GM18951 (cell line): ENCODE results near the gene CDK14.
"Not testable (repeated sequence)": the region's sequence is repeated elsewhere in the genome, so short reads cannot be mapped to it uniquely, and the experiment has no call there.

Source experiments
- POLR2A ChIP-seq: IDR thresholded peaks from 4 replicates; pipeline ENCODE4 v1.6.1; 2011; ENCODE audit warnings: mild to moderate bottlenecking; ENCODE audit not compliant: insufficient read length, insufficient read depth; ENCODE audit errors: extremely low read depth
- in situ Hi-C: fragments of 300-500 bp; cut with MboI; formaldehyde crosslinking; loops from one replicate; pipeline ENCODE4 v1.12.0; 2022; ENCODE audit warnings: low sequenced_read_pairs, mixed read lengths, inconsistent platforms; ENCODE audit not compliant: unreplicated experiment

The CDK14 gene

DNA sequence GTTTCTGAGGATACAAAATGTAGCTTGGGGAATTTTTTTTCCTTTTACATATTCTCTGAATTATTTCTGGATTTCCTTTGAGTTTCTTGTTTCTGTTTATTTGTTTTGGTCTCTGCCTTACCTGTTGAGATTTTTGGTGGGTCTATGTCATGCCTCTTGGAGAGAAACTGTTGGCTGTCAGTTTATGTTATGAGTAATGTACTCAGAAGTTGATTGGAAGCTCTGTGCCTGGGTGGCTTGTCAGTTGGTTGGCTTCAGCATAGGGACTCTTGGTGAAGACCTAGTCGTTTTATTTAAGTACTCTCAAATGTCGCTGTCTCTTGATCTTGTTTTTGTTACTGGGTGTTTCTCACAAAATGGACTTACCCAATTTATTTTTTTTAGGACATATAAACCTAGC lies 132.4 kb downstream of the CDK14 start:
- TF ChIP-seq POLR2A: no peak
- in situ Hi-C loops: no loop called here

DNA sequence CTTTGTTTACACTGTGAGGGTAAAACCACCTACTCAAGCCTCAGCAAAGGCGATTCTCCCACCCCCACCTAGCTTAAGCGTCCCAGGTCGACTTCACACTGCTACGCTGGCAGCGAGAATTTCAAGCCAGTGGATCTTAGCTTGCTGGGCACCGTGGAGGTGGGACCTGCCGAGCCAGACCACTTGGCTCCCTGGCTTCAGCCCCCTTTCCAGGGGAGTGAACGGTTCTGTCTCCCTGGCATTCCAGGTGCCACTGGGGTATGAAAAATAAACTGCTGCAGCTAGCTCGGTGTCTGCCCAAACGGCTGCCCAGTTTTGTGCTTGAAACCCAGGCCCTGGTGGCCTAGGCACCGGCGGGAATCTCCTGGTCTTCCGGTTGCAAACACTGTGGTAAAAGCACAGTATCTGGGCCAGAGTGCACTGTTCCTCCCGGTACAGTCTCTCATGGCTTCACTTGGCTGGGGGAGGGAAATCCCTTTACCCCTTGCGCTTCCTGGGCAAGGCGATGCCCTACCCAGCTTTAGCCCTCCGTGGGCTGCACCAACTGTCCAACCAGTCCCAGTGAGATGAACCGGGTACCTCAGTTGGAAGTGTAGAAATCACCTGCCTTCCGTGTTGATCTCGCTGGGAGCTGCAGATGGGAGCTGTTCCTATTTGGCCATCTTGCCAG lies 139.6 kb downstream of the CDK14 start:
- in situ Hi-C loops: not testable (repeated sequence)

DNA sequence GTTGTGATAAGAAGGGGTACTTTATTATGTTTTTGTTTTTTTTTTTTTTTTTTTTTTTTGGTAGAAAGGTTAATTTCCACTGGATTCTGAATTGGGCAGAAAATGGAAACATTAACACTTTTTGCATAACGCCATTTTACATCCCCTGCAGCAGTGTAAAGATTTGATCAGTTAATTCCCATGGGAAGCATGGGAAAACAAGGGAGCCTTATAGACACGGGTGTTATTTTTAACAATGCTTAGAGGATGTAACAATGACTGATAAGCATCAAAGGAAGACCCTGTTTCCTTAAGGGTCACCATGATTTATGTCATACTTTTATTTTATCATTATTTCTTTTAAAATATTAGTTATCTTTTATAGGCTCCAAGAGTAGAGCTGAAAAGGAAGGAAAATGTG lies 140.2 kb downstream of the CDK14 start:
- in situ Hi-C loops: no loop called here
- TF ChIP-seq POLR2A: no peak

DNA sequence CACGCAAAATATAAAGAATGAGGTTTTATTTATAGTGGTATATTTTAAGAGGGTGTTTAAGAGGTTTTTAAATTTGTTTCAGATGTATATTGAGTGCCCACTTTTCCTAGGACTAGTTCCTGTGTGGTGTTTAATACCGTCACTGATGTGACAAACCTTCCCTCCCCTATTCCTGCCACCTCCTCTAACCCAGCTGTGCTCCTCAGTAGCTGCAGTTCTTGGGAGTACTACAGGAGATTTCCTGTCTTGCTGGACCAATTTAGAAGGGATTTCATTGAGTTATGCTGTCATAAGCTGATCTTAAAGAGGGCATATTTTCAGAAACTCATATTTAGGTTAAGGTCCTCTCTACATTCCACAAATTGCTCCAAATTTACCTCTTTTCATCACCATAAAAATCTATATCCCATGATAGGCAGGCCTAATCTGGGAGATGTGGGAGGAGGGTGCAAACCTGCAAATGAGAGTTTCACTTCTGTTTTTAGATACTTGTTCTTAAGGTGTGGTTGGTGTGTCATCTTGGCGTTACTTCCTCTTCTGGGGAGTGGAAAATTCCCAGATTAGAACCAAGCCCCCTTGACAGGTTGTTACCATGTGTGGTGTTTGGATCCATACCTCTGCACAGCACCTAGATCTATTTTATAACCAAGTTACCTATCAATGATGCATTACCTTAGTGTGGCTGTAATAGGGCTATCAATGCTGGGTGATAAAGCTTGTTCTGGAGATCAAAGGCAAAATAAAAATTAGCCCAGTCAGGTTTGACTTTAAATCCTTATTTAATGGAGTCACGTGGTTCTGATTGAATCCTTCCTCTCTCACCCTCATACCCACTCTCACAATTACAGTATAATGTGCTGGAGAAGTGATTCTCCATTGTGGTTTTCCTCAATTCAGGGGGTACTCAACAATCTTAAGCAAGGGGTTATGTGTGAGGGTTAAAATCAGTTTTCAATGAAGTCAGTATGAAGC lies 141.1 kb downstream of the CDK14 start:
- TF ChIP-seq POLR2A: no peak
- in situ Hi-C loops: no loop called here

DNA sequence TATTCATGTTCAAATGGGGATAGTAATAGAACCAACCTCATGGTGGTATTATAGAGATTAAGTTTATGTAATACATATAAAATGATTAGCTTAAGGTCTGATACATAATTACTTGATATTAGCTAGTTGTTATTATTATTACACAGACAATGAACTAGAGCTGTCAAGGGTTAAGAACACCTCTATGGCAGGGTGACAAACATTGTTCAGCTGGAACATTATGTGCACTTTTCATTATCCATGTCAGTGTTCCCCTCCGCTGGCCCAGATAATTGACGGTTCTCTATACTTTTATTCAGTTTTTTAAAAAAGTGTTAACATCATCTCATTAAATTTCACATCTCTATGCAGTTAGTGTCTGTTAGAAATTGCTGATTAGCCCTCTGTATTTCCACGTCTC lies 142.1 kb downstream of the CDK14 start:
- TF ChIP-seq POLR2A: no peak
- in situ Hi-C loops: no loop called here

DNA sequence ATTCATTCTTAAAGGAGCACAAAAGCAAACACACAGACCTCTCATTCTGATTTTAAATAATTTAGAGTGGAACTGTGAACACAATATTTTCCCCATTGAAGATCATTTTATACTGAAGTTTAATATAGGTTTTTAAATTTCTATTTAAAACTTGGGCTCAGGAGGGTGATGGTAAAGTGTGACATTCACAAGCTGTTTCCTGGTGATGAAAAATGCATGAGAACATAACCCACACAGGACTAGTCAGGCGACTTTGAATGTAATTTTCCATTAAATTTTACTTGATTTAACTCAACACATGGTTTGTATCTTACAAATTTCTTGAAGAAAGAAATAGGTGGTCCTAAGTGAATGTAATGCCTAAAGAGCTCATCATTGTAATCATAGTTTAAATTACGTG lies 143.6 kb downstream of the CDK14 start:
- in situ Hi-C loops: no loop called here
- TF ChIP-seq POLR2A: no peak

DNA sequence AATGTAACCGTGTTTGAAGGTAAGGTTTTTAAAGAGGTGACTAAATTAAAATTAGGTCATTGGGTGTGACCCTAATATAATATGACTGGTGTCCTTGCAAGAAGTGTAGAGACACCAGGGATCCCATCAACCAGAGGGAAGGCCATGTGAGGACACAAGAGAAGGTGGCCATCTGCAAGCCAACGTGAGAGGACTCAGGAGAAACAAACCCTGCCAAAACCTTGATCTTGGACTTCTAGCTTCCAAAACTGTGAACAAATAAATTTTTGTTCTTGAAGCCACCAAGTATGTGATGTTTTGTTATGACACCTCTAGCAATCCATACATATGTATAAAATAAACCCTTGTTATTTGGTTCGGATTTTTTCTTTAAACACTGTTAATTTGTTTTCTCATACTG lies 144.3 kb downstream of the CDK14 start:
- in situ Hi-C loops: no loop called here
- TF ChIP-seq POLR2A: no peak

DNA sequence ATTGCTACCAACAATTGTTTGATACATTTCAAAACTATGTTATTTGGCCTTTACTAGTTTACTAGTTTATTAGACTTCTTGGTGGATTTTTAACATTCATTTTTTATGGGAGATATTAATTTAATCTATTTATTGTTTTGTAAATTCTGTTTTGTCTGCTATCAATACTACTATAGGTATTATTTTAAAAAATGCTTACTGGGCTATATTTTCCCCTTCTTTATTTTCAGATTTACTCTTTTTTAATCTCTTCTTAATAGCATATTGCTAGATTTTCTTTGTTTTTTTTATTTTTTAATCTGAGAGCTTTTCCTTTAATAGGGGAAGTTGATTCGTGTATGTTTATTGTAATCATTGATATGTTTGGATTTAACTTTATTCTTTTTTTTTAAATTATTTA lies 147.5 kb downstream of the CDK14 start:
- TF ChIP-seq POLR2A: no peak

DNA sequence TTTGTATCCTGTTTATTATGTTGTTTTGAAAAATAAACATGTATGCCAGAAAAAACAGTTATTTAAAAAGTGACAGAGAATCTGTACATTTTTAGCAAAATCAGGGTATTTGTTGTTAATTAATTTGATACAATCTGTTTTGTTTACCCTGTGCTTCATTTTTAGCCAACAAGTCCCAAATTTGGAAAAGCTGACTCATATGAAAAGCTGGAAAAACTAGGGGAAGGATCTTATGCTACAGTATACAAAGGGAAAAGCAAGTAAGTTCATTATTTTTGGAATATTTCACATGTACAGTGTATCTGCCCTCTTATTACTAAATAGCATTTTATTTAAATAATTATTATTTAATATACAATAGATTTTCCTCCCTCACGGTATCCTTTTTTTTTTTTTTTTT lies 151.4 kb downstream of the CDK14 start:
- no peak for TF ChIP-seq POLR2A
- in situ Hi-C loops: no loop called here

More for the DNA sequence above, 147.5 kb downstream of the CDK14 start:
- in situ Hi-C loops: no loop called here

DNA sequence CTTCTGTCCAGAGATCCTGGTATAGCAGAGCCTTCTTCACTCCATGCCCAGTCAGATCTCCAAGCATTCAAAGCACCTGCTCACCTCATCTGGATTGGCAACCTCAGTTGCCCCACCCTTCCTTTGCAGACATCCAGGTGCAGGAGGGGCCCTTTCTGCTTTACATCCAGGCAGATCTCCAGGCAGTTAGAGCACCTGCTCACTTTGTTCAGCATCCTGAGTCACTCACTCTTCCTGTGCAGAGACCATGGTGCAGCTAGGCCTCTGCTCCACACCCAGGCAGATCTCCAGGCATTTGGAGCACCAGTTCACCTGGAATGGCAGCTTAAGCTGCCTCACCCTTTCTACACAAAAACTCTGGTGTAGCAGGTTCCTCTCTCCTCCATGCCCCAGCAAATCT lies 153.1 kb downstream of the CDK14 start:
- no peak for TF ChIP-seq POLR2A
- in situ Hi-C loops: no loop called here

DNA sequence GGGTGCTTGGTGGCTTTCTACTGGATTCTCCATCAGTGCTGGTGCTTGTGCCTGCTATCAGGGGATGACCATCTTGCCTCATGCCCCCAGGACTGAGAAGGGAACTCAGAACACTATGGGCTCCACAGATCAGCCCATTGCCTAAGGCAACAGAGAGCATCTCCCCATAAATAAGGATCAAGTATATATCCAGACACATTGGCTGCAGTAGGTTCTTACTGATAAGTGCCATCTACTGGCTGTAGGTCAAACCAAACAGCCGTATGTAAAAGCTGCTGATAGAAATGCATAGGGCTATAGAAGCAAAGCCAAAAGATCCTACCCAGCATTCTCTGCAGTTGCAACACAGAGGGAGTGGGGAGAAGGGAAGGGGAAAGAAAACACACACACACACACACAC lies 153.7 kb downstream of the CDK14 start:
- no peak for TF ChIP-seq POLR2A
- in situ Hi-C loops: no loop called here

DNA sequence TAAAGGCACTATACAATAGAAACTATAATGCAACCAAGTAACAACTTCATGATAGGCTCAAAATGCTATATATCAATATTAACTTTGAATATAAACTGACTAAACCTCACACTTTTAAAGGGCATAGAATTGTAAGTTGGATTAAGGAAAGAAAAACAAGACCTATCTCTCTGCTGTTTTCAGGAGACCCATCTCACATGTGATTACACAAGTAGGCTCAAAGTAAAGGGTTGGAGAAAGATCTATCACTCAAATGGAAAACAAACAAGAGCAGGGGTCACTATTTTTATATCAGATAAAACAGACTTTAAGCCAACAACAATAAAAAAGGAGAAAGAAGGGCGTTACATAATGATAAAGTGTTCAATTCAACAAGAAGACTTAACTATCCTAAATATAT lies 155.5 kb downstream of the CDK14 start:
- TF ChIP-seq POLR2A: no peak
- in situ Hi-C loops: no loop called here

DNA sequence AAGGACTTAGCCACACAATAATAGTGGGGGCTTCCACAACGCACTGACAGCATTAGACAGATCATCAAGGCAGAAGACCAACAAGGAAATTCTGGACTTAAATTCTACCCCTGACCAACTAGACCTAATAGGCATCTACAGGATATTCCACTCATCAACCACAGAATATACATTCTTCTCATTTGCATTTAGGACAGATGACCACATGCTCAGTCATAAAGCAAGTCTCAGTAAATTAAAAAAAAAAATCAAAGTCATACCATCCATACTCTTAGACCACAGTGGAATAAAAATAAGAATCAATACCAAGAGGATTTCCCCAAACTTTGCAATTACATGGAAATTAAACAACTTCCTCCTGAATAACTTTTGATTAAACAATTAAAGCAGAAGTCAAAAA lies 155.9 kb downstream of the CDK14 start:
- in situ Hi-C loops: no loop called here
- TF ChIP-seq POLR2A: no peak

DNA sequence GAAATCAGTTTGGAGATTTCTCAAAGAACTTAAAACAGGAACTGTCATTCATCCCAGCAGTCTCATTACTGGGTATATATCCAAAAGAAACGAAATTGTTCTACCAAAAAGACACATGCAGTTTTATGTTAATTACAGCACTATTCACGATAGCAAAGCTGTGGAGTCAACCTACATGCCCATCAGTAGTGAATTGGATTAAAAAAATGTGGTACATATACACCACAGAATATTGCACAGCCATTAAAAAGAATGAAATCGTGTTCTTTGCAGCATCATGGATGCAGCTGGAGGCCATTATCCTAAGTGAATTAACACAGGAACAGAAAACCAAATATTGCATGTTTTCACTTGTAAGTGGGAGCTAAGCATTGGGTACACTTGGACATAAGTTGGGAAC lies 158.9 kb downstream of the CDK14 start:
- in situ Hi-C loops: no loop called here
- no peak for TF ChIP-seq POLR2A
